IMR-90 (cell line): Measurements from ENCODE around the gene GMEB2. TPM values are rescaled to one million over a fixed set of nuclear protein-coding genes. Genes with fewer than 3 reads are reported as not detected.

Experiments used
- ATAC-seq: fragments of 200-7000 bp; cut with Tn5 transposase; 2 replicates; pipeline ENCODE4 v1.9.1; 2020; ENCODE audit warnings: low read depth, mild to moderate bottlenecking, moderate library complexity
- BruUV-seq: library from RNA; stranded (reverse); fragments of 400-500 nt; replicated peaks from 2 replicates; lab custom pipeline; 2021; lab: Mats Ljungman, UMichigan
- CTCF ChIA-PET: fragments of 300-600 bp; formaldehyde crosslinking; extraction: SDS; loops from one replicate; lab custom pipeline; 2021; ENCODE audit warnings: antibody characterized with exemption; lab: Yijun Ruan, JAX
- POLR2A ChIA-PET: fragments of 300-600 bp; sonication (Branson Sonifier 250); formaldehyde crosslinking; loops from one replicate; lab custom pipeline; 2022; ENCODE audit warnings: antibody characterized with exemption; ENCODE audit not compliant: unreplicated experiment; lab: Charles Lee
- DNase-seq: peaks from one replicate; pipeline ENCODE4 v3.0.0; 2013
- H2AFZ ChIP-seq: replicated peaks from 2 replicates; pipeline ENCODE3; 2013; ENCODE audit warnings: low read length, mild to moderate bottlenecking; ENCODE audit not compliant: poor library complexity
- H2AK5ac ChIP-seq: 2 replicates; pipeline ENCODE4 v1.6.1; 2013; ENCODE audit warnings: low read depth, low read length, inconsistent platforms
- H2AK9ac ChIP-seq: replicated peaks from 2 replicates; pipeline ENCODE3; 2013; ENCODE audit warnings: mild to moderate bottlenecking, low read depth, low read length, moderate library complexity; ENCODE audit not compliant: poor library complexity
- H2BK120ac ChIP-seq: 2 replicates; pipeline ENCODE4 v1.6.1; 2013; ENCODE audit warnings: low read depth, low read length, inconsistent platforms
- H2BK15ac ChIP-seq: 3 replicates; pipeline ENCODE4 v1.6.1; 2013; ENCODE audit warnings: low read depth, low read length, inconsistent platforms
- H2BK20ac ChIP-seq: 2 replicates; pipeline ENCODE4 v1.6.1; 2013; ENCODE audit warnings: low read depth, mild to moderate bottlenecking, inconsistent platforms, low read length, moderate library complexity
- H2BK5ac ChIP-seq: 2 replicates; pipeline ENCODE4 v1.6.1; 2013; ENCODE audit warnings: mild to moderate bottlenecking, low read depth, low read length, inconsistent platforms; ENCODE audit not compliant: poor library complexity, severe bottlenecking
- H3K14ac ChIP-seq: replicated peaks from 2 replicates; pipeline ENCODE4 v1.6.1; 2013; ENCODE audit warnings: low read depth, low read length, inconsistent platforms
- H3K18ac ChIP-seq: 2 replicates; pipeline ENCODE4 v1.6.1; 2013; ENCODE audit warnings: low read depth, low read length, control low read depth
- H3K23ac ChIP-seq: 2 replicates; pipeline ENCODE4 v1.6.1; 2013; ENCODE audit warnings: low read depth, low read length, inconsistent platforms
- H3K27ac ChIP-seq: 2 replicates; pipeline ENCODE4 v1.5.1; 2013; ENCODE audit warnings: mild to moderate bottlenecking, control low read depth, low read length; ENCODE audit not compliant: insufficient read depth
- H3K27me3 ChIP-seq: 2 replicates; pipeline ENCODE4 v1.6.1; 2013; ENCODE audit warnings: low read length; ENCODE audit not compliant: control insufficient read depth, insufficient read depth
- H3K36me3 ChIP-seq: 2 replicates; pipeline ENCODE4 v1.6.1; 2013; ENCODE audit warnings: low read length, mixed read lengths; ENCODE audit not compliant: control insufficient read depth, insufficient read depth
- H3K4ac ChIP-seq: 2 replicates; pipeline ENCODE4 v1.6.1; 2013; ENCODE audit warnings: low read depth, low read length, inconsistent platforms
- H3K4me1 ChIP-seq: 2 replicates; pipeline ENCODE4 v1.6.1; 2013; ENCODE audit warnings: low read length, mixed read lengths; ENCODE audit not compliant: control insufficient read depth, insufficient read depth
- H3K4me2 ChIP-seq: 2 replicates; pipeline ENCODE4 v1.6.1; 2013; ENCODE audit warnings: low read depth, mild to moderate bottlenecking, control low read depth, low read length, moderate library complexity
- H3K4me3 ChIP-seq: 2 replicates; pipeline ENCODE4 v1.5.1; 2013; ENCODE audit warnings: low read depth, mild to moderate bottlenecking, control low read depth, low read length, moderate library complexity; ENCODE audit not compliant: insufficient read depth
- H3K56ac ChIP-seq: 2 replicates; pipeline ENCODE4 v1.6.1; 2013; ENCODE audit warnings: low read length, inconsistent platforms; ENCODE audit not compliant: insufficient read depth; ENCODE audit errors: extremely low read depth
- H3K79me1 ChIP-seq, 2 experiments: 2 replicates each; pipeline ENCODE4 v1.6.1; 2013; ENCODE audit warnings: low read length in 2 of 2, inconsistent platforms in 1 of 2, low read depth in 1 of 2
- H3K9ac ChIP-seq: 2 replicates; pipeline ENCODE4 v1.6.1; 2013; ENCODE audit warnings: low read depth, low read length, control low read depth
- H3K9me1 ChIP-seq: 2 replicates; pipeline ENCODE4 v1.6.1; 2013; ENCODE audit warnings: low read length, inconsistent platforms; ENCODE audit not compliant: insufficient read depth
- H3K9me3 ChIP-seq: 2 replicates; pipeline ENCODE4 v1.6.1; 2013; ENCODE audit warnings: low read length; ENCODE audit not compliant: control insufficient read depth, insufficient read depth
- H4K20me1 ChIP-seq: 2 replicates; pipeline ENCODE4 v1.6.1; 2013; ENCODE audit warnings: low read length, inconsistent platforms; ENCODE audit not compliant: insufficient read depth
- H4K5ac ChIP-seq: 2 replicates; pipeline ENCODE4 v1.6.1; 2013; ENCODE audit warnings: mild to moderate bottlenecking, low read depth, low read length, control low read depth
- H4K8ac ChIP-seq, 2 experiments: 2 replicates each; pipeline ENCODE4 v1.6.1; 2013; ENCODE audit warnings: low read depth in 2 of 2, low read length in 2 of 2, control low read depth in 1 of 2, inconsistent platforms in 1 of 2
- H4K91ac ChIP-seq: 2 replicates; pipeline ENCODE4 v1.6.1; 2013; ENCODE audit warnings: low read depth, low read length, inconsistent platforms; ENCODE audit not compliant: insufficient read depth
- BHLHE40 ChIP-seq: fragments of 150-350 bp; IDR thresholded peaks from 2 replicates; pipeline ENCODE4 v1.6.1; 2016; ENCODE audit warnings: mild to moderate bottlenecking, low read depth, low read length
- CEBPB ChIP-seq: IDR thresholded peaks from 2 replicates; pipeline ENCODE4 v1.6.1; 2012; ENCODE audit warnings: low read depth, low read length, improper control_type of control experiment
- CHD1 ChIP-seq: IDR thresholded peaks from 2 replicates; pipeline ENCODE4 v1.6.1; 2012; ENCODE audit warnings: low read depth, low read length, improper control_type of control experiment
- FOS ChIP-seq: fragments of 150-350 bp; IDR thresholded peaks from 2 replicates; pipeline ENCODE4 v1.6.1; 2016; ENCODE audit warnings: low read depth, low read length
- MAFK ChIP-seq: IDR thresholded peaks from 2 replicates; pipeline ENCODE4 v1.6.1; 2012; ENCODE audit warnings: low read depth, low read length, improper control_type of control experiment
- MAZ ChIP-seq: IDR thresholded peaks from 2 replicates; pipeline ENCODE4 v1.6.1; 2012; ENCODE audit warnings: low read depth, mild to moderate bottlenecking, low read length, improper control_type of control experiment, moderate library complexity, borderline replicate concordance
- MXI1 ChIP-seq: IDR thresholded peaks from 2 replicates; pipeline ENCODE4 v1.6.1; 2012; ENCODE audit warnings: low read depth, mild to moderate bottlenecking, low read length, moderate library complexity, borderline replicate concordance
- NFE2L2 ChIP-seq: fragments of 150-350 bp; IDR thresholded peaks from 2 replicates; pipeline ENCODE4 v1.6.1; 2016; ENCODE audit warnings: low read depth, mild to moderate bottlenecking, low read length
- POLR2A ChIP-seq: IDR thresholded peaks from 2 replicates; pipeline ENCODE4 v1.6.1; 2012; ENCODE audit warnings: mild to moderate bottlenecking, low read depth, low read length
- RAD21 ChIP-seq: IDR thresholded peaks from 2 replicates; pipeline ENCODE4 v1.6.1; 2012; ENCODE audit warnings: low read length, improper control_type of control experiment
- RCOR1 ChIP-seq: IDR thresholded peaks from 2 replicates; pipeline ENCODE4 v1.6.1; 2012; ENCODE audit warnings: mild to moderate bottlenecking, low read length, improper control_type of control experiment; ENCODE audit not compliant: insufficient replicate concordance
- RFX5 ChIP-seq: IDR thresholded peaks from 2 replicates; pipeline ENCODE4 v1.8.0; 2012; ENCODE audit warnings: low read depth, mild to moderate bottlenecking, low read length, moderate library complexity
- SMC3 ChIP-seq: fragments of 150-350 bp; IDR thresholded peaks from 2 replicates; pipeline ENCODE4 v1.6.1; 2016; ENCODE audit warnings: low read depth, mild to moderate bottlenecking, antibody characterized with exemption, low read length, moderate library complexity
- WGBS, 2 experiments: methylation state at CpG; one replicate each; pipeline versions ENCODE4 v1.1.5 to v1.1.7; 2013; ENCODE audit warnings: missing lambda C conversion rate in 2 of 2; ENCODE audit not compliant: insufficient read length in 1 of 2; ENCODE audit errors: extremely low coverage in 2 of 2; 5-methylcytosine and 5-hydroxymethylcytosine counted together
- dilution Hi-C: fragments of 300-500 bp; cut with HindIII; formaldehyde crosslinking; loops from one replicate; pipeline ENCODE4 v1.14.3; 2018; ENCODE audit warnings: low sequenced_read_pairs; ENCODE audit not compliant: unreplicated experiment
- in situ Hi-C: fragments of 300-500 bp; cut with MboI; formaldehyde crosslinking; loops from 3 replicates; pipeline ENCODE4 v1.14.3; 2019; ENCODE audit warnings: low sequenced_read_pairs, inconsistent platforms, mixed read lengths
- intact Hi-C: fragments of 100-400 bp; cut with micrococcal nuclease; formaldehyde crosslinking; loops from 2 replicates; pipeline ENCODE4 v1.10.0; 2022
- polyA plus RNA-seq, 3 experiments: library from polyadenylated mRNA; depleted of rRNA; stranded (reverse); fragments of >200 nt; gene quantifications; 2 replicates each; pipeline ENCODE4 v1.2.3, GENCODE V29; 2012; ENCODE audit warnings: low replicate concordance in 1 of 3
- total RNA-seq: library from RNA; depleted of rRNA; stranded (reverse); fragments of >200 nt; gene quantifications from 2 replicates; pipeline ENCODE4 v1.2.3, GENCODE V29; 2012
- TF ChIP-seq, protein P1 (sequence below): fragments of 150-350 bp; IDR thresholded peaks from 2 replicates; pipeline ENCODE4 v1.6.1; 2017; ENCODE audit warnings: mild to moderate bottlenecking, antibody characterized with exemption, low read length, low read depth
- TF ChIP-seq, protein P2 (sequence below): fragments of 150-350 bp; IDR thresholded peaks from 2 replicates; pipeline ENCODE4 v1.6.1; 2016; ENCODE audit warnings: low read depth, mild to moderate bottlenecking, low read length, moderate library complexity, borderline replicate concordance
- TF ChIP-seq, protein P3 (sequence below): conservative IDR thresholded peaks from 2 replicates; pipeline ENCODE4 v1.5.1; 2012; ENCODE audit warnings: mild to moderate bottlenecking, low read depth, low read length, improper control_type of control experiment

GMEB2 gene
- total and polyA plus RNA-seq, 2 of the 4 experiments (the other 2 are of a cell fraction), result 5.0 to 10.0 TPM

DNA sequence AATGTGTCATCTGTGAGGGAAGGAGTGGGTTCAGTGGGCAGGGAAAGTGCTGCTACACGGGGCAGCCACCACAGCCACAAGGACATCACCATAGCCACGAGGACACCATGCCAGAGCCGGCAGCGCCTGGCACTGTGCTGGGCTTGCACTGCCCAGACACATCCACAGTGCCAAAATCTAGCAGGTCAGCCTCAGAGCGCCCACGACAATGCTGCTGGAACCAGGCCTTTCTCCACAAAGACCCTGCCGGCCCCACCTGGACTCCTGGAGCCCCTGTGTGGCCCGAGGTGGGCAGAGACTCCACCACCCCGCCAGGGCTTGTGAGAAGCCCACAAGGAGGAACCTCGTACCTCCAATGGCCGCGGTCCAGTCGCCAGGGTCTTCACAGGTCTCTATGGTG is 34.2 kb downstream of the GMEB2 start:
- in situ Hi-C loops, result no loop called here
- Histone ChIP-seq H3K9me3 (no peaks in the 10 kb centered on the region), H3K27me3 (no peaks in the 10 kb centered on the region), H3K23ac (no peak overlapping the region), H3K4me3 (no peak overlapping the region), H4K8ac (no peak overlapping the region), H3K79me1 (peaks cover 0 to 11% of the 10 kb centered on the region in 2 experiments; a peak in 2 of 4 replicates), H3K36me3 (peaks cover 51% of the 10 kb centered on the region), H2BK20ac (no peak overlapping the region), H2AK5ac (no peak overlapping the region), H3K9ac (no peak overlapping the region), H3K27ac (no peak overlapping the region), H2BK5ac (no peak overlapping the region), H2BK120ac (no peak overlapping the region), H4K91ac (no peak overlapping the region), H3K4me1 (peaks cover 7% of the 10 kb centered on the region), H3K4ac (no peak overlapping the region), H4K5ac (no peak overlapping the region), H2AFZ (no peak overlapping the region), H2AK9ac (no peak overlapping the region), H4K20me1 (no peaks in the 10 kb centered on the region; the same call in 1 of the 2 replicates), H2BK15ac (no peak overlapping the region), H3K4me2 (no peak overlapping the region), H3K9me1 (peaks cover 4% of the 10 kb centered on the region; the same call in 1 of the 2 replicates), H3K56ac (no peak overlapping the region), H3K18ac (no peak overlapping the region), H3K14ac (no peak overlapping the region)
- WGBS, 2 experiments, result 100% methylated on average over 8 of the region's 13 CpGs; no CpG with 5 or more reads in 1 of the 2 experiments
- intact Hi-C loops, result no loop called here
- CTCF ChIA-PET, result no interaction called here
- no TSS peak for BruUV-seq
- no peak for TF ChIP-seq NFE2L2
- TF ChIP-seq CHD1, result no peak
- no peak for TF ChIP-seq MAFK
- TF ChIP-seq MAZ, result no peak
- no peak for TF ChIP-seq RFX5
- TF ChIP-seq SMC3, result no peak
- TF ChIP-seq, protein P1, sequence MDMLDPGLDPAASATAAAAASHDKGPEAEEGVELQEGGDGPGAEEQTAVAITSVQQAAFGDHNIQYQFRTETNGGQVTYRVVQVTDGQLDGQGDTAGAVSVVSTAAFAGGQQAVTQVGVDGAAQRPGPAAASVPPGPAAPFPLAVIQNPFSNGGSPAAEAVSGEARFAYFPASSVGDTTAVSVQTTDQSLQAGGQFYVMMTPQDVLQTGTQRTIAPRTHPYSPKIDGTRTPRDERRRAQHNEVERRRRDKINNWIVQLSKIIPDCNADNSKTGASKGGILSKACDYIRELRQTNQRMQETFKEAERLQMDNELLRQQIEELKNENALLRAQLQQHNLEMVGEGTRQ, result no peak
- TF ChIP-seq POLR2A, result no peak
- no peak for TF ChIP-seq BHLHE40
- TF ChIP-seq, protein P2, sequence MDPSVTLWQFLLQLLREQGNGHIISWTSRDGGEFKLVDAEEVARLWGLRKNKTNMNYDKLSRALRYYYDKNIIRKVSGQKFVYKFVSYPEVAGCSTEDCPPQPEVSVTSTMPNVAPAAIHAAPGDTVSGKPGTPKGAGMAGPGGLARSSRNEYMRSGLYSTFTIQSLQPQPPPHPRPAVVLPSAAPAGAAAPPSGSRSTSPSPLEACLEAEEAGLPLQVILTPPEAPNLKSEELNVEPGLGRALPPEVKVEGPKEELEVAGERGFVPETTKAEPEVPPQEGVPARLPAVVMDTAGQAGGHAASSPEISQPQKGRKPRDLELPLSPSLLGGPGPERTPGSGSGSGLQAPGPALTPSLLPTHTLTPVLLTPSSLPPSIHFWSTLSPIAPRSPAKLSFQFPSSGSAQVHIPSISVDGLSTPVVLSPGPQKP, result no peak
- no peak for TF ChIP-seq RCOR1
- TF ChIP-seq, protein P3, sequence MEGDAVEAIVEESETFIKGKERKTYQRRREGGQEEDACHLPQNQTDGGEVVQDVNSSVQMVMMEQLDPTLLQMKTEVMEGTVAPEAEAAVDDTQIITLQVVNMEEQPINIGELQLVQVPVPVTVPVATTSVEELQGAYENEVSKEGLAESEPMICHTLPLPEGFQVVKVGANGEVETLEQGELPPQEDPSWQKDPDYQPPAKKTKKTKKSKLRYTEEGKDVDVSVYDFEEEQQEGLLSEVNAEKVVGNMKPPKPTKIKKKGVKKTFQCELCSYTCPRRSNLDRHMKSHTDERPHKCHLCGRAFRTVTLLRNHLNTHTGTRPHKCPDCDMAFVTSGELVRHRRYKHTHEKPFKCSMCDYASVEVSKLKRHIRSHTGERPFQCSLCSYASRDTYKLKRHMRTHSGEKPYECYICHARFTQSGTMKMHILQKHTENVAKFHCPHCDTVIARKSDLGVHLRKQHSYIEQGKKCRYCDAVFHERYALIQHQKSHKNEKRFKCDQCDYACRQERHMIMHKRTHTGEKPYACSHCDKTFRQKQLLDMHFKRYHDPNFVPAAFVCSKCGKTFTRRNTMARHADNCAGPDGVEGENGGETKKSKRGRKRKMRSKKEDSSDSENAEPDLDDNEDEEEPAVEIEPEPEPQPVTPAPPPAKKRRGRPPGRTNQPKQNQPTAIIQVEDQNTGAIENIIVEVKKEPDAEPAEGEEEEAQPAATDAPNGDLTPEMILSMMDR, result no peak
- no peak for TF ChIP-seq RAD21
- TF ChIP-seq FOS, result no peak
- no peak for TF ChIP-seq MXI1
- no peak for TF ChIP-seq CEBPB
- DNase-seq (no peak), ATAC-seq (no peak)
- POLR2A ChIA-PET, result no interaction called here
- dilution Hi-C loops, result no loop called here
